ENCODE results near the gene POTEH. TPM values are rescaled to one million over a fixed set of nuclear protein-coding genes. Genes with fewer than 3 reads are reported as not detected.
"Not testable (repeated sequence)": the region's sequence is repeated elsewhere in the genome, so short reads cannot be mapped to it uniquely, and the experiment has no call there.

POTEH gene
- polyA plus RNA-seq (2011; rRNA removed) (0.06 and 0.11 TPM in 2 replicates), polyA plus RNA-seq (2017; fragmentation: RNase III; extraction: RNeasy Plus Mini Kit Qiagen cat#74134 plus additional on column Dnase treatment) (not detected in 3 replicates), polyA minus RNA-seq (2011; rRNA and poly(A)+ RNA removed) (0.91 and 1.4 TPM in 2 replicates)
- polyA plus RNA-seq (2012; cell fraction: cytosol; rRNA removed), result 0.03 and 0.04 TPM in 2 replicates
- 0.24 TPM in 2 replicates for polyA plus RNA-seq (2012; cell fraction: nucleus; rRNA removed)

DNA sequence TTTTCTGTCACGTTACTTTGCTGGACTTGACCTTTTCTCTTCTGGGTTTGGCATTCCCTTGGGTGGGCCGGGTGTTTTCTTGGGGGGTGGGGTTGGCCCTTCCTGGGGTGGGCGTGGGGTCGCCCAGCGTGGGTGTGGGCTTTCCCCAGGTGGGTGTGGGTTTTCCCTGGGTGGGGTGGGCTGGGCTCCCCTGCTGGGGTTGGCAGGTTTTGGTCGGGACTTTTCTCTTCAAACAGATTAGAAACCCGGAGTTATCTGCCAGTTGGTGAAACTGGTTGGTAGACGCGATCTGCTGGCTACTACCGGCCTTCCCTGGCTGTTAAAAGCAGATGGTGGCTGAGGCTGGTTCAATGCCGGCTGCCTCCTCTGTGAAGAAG lies at the start of gene POTEH:
Gene POTEH, plus strand, starts transcription at position 278 of the 377 bp plus-strand sequence. Its CDS starts 52 bp downstream, at position 330.
- FAIRE-seq; DNase-seq (ENCODE audit: low read depth in 1 of 2, low spot score in 1 of 2); CTCF ChIA-PET: not testable (repeated sequence)

DNA sequence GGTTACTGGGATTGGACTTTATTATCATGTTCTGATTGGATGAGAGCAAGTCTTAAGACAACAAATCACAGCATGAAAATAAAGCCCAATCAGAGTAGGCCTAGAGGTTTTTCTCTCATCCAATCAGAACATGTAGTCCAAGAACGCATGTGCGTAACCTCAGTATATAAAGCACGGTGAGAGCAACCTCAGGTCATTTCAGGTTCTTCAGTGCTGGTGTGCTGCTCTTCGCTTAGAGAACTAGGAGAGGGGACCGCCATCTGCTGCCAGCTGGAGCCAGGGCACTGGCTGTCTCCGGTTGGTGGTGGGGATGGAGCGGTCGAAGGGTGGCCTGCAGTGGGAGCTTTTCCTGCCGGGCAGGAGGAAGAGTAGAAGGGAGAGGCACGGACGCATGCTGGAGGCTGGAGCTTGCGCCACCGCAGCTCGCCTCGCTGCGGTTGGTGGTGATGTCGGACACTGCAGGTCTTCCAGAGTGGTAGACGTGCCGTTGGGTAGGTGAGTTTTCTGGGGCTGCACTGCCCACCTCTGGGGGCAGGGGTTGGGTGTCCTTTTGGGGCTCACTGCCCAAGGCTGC lies 47.5 kb upstream of the POTEH start:
- ATAC-seq, result peak; percentile 54 to 82; a peak in 5 of 6 replicates
- H3K4me3 ChIP-seq; CTCF ChIA-PET; FAIRE-seq; H3K4me2 ChIP-seq; POLR2A ChIA-PET; H3K9me3 ChIP-seq; H3K27ac ChIP-seq; DNase-seq (ENCODE audit: low read depth in 1 of 2, low spot score in 1 of 2); H3K4me1 ChIP-seq: not testable (repeated sequence)
- 83% methylated on average over 5 of the region's 19 CpGs for WGBS (ENCODE audit: missing lambda C conversion rate)

More for the DNA sequence above, at the start of gene POTEH:
- H3K4me2 ChIP-seq, H3K4me1 ChIP-seq, ATAC-seq, H3K9me3 ChIP-seq, H3K27ac ChIP-seq, POLR2A ChIA-PET, H3K4me3 ChIP-seq: not testable (repeated sequence)
- no CpG with 5 or more reads among the region's 11 CpGs for WGBS (ENCODE audit: missing lambda C conversion rate)

DNA sequence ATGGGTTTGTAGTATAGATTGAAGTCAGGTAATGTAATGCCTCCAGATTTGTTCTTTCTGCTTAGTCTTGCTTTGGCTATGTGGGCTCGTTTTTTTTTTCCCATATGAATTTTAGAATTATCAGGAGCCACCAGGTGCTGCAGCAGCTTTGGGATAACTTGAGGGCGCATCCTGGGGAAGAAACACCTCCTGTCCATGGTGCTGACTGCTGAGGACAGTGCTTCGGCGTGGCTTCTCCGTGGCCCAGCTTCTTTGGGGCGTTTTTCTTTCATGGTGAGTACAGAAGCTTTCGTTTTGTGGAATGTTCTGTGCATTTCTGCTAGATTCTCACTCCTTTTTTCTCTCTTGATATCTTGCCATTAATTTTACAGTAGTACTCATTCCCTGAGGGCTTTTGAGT lies 37.9 kb upstream of the POTEH start:
- FAIRE-seq; DNase-seq (ENCODE audit: low read depth in 1 of 2, low spot score in 1 of 2); CTCF ChIA-PET: not testable (repeated sequence)

DNA sequence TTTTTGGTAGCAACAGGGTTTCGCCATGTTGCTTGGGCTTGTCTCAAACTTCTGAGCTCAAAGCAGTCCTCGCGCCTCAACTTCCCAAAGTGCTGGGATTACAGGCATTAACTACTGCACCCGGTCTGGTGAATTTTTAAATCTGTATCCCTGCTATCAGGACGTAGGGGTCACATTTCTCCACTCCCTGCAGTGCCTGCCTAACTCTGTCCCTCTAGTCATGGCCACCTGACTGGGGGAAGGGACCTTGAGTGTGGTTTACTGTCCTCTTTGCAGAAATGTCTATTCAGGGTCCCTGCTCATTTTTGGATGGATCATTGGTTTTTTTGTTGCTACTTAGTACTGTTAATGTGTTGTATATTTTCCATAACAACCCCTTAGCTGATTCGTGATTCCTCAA lies 37.1 kb upstream of the POTEH start:
- FAIRE-seq; CTCF ChIA-PET; H3K27ac ChIP-seq; H3K9me3 ChIP-seq; POLR2A ChIA-PET; ATAC-seq; DNase-seq (ENCODE audit: low read depth in 1 of 2, low spot score in 1 of 2); H3K4me1 ChIP-seq; H3K4me2 ChIP-seq; H3K4me3 ChIP-seq: not testable (repeated sequence)
- 0% methylated on average over 1 of the region's 6 CpGs for WGBS (ENCODE audit: missing lambda C conversion rate)

More for the DNA sequence above, 37.9 kb upstream of the POTEH start:
- 4% methylated on average over 5 of the region's 7 CpGs for WGBS (ENCODE audit: missing lambda C conversion rate)
- H3K9me3 ChIP-seq, ATAC-seq, POLR2A ChIA-PET, H3K4me2 ChIP-seq, H3K4me3 ChIP-seq, H3K4me1 ChIP-seq, H3K27ac ChIP-seq: not testable (repeated sequence)

DNA sequence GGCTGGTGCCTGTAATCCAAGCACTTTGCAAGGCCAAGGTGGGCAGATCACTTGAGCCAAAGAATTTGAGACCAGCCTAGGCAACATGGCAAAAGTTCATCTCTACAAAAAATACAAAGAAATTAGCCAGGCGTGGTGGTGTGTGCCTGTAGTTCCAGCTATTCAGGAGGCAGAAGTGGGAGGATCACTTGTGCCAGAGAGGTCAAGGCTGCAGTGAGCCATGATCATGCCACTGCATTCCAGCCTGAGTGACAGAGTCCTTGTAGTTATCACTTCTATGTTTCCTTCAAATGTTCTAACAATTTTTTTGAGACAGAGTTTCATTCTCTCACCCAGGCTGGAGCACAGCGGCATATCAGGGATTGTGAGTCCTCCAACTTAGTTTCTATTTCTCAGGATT lies 36.6 kb upstream of the POTEH start:
- FAIRE-seq; ATAC-seq; H3K4me2 ChIP-seq; DNase-seq (ENCODE audit: low read depth in 1 of 2, low spot score in 1 of 2); H3K27ac ChIP-seq; CTCF ChIA-PET; H3K9me3 ChIP-seq; POLR2A ChIA-PET; H3K4me1 ChIP-seq; H3K4me3 ChIP-seq: not testable (repeated sequence)
- 20% methylated on average over 2 of the region's 2 CpGs for whole genome bisulfite sequencing (ENCODE audit: missing lambda C conversion rate)

DNA sequence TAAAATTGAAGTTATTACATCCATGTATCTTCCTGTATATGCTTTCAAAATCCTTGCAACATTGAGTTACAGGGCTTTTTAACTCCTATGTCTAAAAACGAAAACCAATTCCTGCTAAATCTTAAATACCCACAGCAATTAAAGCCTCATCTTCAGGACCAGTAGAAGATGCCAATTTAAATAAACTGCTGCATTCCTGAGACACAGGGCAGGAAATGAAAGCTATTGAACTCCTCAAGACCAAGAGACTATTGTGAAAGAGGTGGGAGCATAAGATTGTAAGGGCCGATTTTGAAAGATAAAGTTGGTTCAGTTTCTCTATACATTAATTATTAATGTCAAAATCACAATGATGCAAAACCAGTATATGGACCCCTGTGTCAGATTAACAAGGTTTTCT lies 28.7 kb upstream of the POTEH start:
- H3K4me1 ChIP-seq; POLR2A ChIA-PET; CTCF ChIA-PET; H3K4me2 ChIP-seq; FAIRE-seq; H3K4me3 ChIP-seq; H3K9me3 ChIP-seq; ATAC-seq; DNase-seq (ENCODE audit: low read depth in 1 of 2, low spot score in 1 of 2); H3K27ac ChIP-seq: not testable (repeated sequence)
- no CpG with 5 or more reads among the region's 2 CpGs for WGBS (ENCODE audit: missing lambda C conversion rate)

DNA sequence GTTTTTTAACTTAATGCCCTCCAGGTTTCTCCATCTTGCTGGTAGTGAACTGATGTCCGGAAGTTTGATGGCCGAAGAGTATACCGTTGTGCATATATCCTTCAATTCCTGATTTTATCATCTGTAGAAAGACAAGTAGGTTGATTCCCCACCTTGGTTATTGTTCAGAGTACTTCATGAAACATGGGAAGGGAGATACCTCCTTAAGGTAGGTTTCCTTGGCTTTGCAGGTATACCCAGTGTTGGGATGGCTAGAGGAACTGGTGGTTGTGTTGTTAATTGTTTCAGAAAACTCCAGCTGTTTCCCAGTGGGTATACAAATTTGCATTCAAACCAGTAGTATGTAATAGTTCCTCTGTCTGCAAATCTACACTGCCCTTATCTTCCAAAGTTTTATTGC lies 25.1 kb upstream of the POTEH start:
- H3K9me3 ChIP-seq; FAIRE-seq; H3K4me2 ChIP-seq; CTCF ChIA-PET; H3K4me1 ChIP-seq; DNase-seq (ENCODE audit: low read depth in 1 of 2, low spot score in 1 of 2); POLR2A ChIA-PET; H3K27ac ChIP-seq; H3K4me3 ChIP-seq: not testable (repeated sequence)
- 12% methylated on average over 2 of the region's 3 CpGs for WGBS (ENCODE audit: missing lambda C conversion rate)
- peak in 1 of 2 experiments; percentile 54; a peak in 1 of 6 replicates for ATAC-seq

DNA sequence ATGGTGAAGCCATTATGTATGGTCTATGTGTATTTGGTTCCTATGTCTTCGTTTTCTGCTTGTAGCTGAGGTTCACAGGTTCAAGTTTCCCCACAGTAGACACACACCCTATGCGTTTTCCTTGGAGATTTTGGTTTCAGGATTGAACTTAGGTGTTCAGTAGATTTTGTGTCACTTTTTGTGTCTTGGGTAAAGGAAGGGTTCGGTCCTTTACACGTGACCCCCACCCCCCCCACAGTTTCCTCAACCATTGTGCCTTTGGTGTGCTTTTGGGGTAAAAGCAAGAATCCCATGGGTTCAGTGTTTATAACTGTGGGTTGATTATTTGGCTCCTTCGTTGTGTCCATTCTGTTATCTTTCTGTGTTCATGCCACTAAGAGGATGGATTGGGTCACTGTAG lies 24.3 kb upstream of the POTEH start:
- H3K4me2 ChIP-seq; POLR2A ChIA-PET; H3K4me3 ChIP-seq; CTCF ChIA-PET; H3K27ac ChIP-seq; FAIRE-seq; H3K9me3 ChIP-seq; DNase-seq (ENCODE audit: low read depth in 1 of 2, low spot score in 1 of 2); H3K4me1 ChIP-seq; ATAC-seq: not testable (repeated sequence)
- WGBS (ENCODE audit: missing lambda C conversion rate), result 3% methylated on average over 5 of the region's 5 CpGs

DNA sequence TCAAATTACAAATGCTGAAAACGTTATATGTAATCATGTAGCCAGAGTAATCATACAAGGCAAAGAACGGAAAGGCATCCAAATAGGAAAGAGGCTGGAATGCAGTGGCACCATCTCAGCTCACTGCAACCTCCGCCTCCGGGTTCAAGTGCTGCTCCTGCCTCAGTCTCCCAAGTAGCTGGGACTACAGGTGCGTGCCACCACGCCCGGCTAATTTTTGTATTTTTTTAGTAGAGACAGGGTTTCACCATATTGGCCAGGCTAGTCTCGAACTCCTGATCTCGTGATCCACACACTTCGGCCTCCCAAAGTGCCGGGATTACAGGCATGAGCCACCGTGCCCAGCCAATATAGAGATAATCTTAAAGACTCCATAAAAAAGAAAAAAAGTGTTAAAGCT lies 20.4 kb upstream of the POTEH start:
- ATAC-seq; DNase-seq (ENCODE audit: low read depth in 1 of 2, low spot score in 1 of 2); H3K4me3 ChIP-seq; H3K4me1 ChIP-seq; CTCF ChIA-PET; FAIRE-seq; H3K9me3 ChIP-seq; POLR2A ChIA-PET; H3K27ac ChIP-seq; H3K4me2 ChIP-seq: not testable (repeated sequence)
- 15% methylated on average over 8 of the region's 12 CpGs for WGBS (ENCODE audit: missing lambda C conversion rate)

DNA sequence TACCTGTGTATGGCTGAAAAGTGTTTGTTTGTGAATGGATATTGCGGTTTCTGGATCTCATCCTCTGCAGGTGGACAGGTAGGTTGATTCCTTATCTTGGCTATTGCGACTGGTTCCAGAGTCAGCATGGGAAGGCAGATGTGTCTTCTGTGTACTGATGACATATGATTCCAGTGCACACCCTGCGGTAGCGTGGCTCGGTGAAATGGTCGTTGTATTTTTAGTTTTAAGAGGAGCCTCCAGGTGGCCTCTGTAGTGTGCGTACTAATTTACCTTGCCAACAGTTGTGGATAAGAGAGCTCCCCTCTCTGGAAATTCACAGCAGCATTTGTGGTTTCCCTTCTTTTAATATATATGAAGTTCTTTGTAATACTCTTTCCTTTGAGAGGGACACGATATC lies 10.1 kb upstream of the POTEH start:
- H3K9me3 ChIP-seq; FAIRE-seq; H3K4me3 ChIP-seq; CTCF ChIA-PET; H3K4me2 ChIP-seq; DNase-seq (ENCODE audit: low read depth in 1 of 2, low spot score in 1 of 2); H3K27ac ChIP-seq; POLR2A ChIA-PET; H3K4me1 ChIP-seq: not testable (repeated sequence)
- peak in 1 of 2 experiments; percentile 42; a peak in 2 of 6 replicates for ATAC-seq
- WGBS (ENCODE audit: missing lambda C conversion rate), result 44% methylated on average over 6 of the region's 8 CpGs

DNA sequence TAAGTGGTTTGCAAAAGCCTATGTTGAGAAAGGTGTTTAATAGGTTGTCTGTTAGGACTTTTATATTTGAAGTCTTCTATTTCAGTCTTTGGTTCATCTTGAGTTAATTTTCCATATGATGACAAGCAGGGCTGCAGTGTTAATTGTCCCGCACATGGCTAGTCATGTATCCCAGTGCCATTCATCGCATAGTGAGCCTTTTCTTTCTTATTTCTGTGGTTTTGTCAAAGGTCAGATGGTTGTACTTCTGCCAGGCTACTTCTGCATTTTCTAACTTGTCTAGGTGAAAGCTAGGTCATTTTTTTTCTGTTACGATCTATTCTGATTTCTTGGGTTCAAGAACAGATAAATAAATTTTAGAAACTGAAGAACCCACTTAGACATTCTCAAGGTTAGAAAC lies 5.7 kb upstream of the POTEH start:
- 56% methylated on average over 2 of the region's 3 CpGs for WGBS (ENCODE audit: missing lambda C conversion rate)
- H3K4me3 ChIP-seq; H3K4me1 ChIP-seq; FAIRE-seq; POLR2A ChIA-PET; CTCF ChIA-PET; ATAC-seq; H3K27ac ChIP-seq; H3K9me3 ChIP-seq; H3K4me2 ChIP-seq; DNase-seq (ENCODE audit: low read depth in 1 of 2, low spot score in 1 of 2): not testable (repeated sequence)

DNA sequence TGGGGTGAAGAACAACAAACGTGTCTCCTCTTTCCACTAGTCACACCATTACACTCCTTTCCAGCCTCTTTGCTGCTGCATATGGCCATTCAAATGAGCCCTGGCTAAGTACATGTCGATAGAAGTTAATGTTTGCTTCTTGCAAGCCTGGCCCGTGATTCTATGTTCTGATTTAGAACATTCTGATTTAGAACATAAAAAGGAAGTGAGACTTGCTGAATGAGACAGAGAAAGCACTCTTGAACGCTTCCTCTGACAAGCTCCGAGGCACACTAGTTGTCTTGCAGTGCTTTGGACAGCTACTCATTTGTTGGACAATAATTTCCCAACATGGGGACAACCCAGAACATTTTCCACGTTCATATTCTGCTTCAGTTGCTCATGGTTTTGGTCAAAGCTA lies 5.1 kb upstream of the POTEH start:
- CTCF ChIA-PET; DNase-seq (ENCODE audit: low read depth in 1 of 2, low spot score in 1 of 2); FAIRE-seq; H3K9me3 ChIP-seq; H3K4me2 ChIP-seq; H3K4me3 ChIP-seq; H3K4me1 ChIP-seq; ATAC-seq; H3K27ac ChIP-seq; POLR2A ChIA-PET: not testable (repeated sequence)
- no CpG with 5 or more reads among the region's 6 CpGs for WGBS (ENCODE audit: missing lambda C conversion rate)
